Heart left ventricle (tissue), 13 donors: ENCODE measurements around the gene CDK19.

Experiments
- CTCF ChIP-seq, 12 donors: fragments of 200-600 bp; sonication (generic) in 4 of 12; IDR thresholded peaks; one replicate each; pipeline versions ENCODE4 v1.5.0 to v1.8.0; 2018 to 2022; ENCODE audit warnings: antibody characterized with exemption in 12 of 12, mild to moderate bottlenecking in 5 of 12
- POLR2A ChIP-seq, 2 donors: fragments of 450-650 bp; IDR thresholded peaks; one replicate each; pipeline ENCODE4 v1.6.1; 2017; ENCODE audit warnings: antibody characterized with exemption in 2 of 2, mild to moderate bottlenecking in 2 of 2, moderate library complexity in 2 of 2
- donor health status: ischemic (EF 13 %, LVEDD 7.1; RV severe dilation, severe dysfunction).
- donor health status: DM: no; HTN: yes; CAD: no.
- donor health status: DM: no; HTN: no; CAD: no.
- donor health status: ischemic (EF 25% LVEDD 6.9; RV normal size, moderate dysfunction).
- donor health status: ischemic (EF 25% LVEDD 5.7; RV mildly dilated, moderate dysfunction).
- donor health status: ischemic (EF 35%, LVEDD 5.7; RV mildly dilated, moderate dysfunction).
- donor health status: nonischemic (EF 11% LVEDD 7.7; RV severe dilation, severe dysfunction).
- donor health status: DM: yes; HTN: yes; CAD: no.
- donor health status: PGD.
- donor health status: ischemic (EF 29% LVEDD 5.4; RV normal size, mild dysfunction).
- donor health status: nonischemic (EF 23%, LVEDD 6.1; RV moderate dilation, normal function).

GRCh38 chr6:110799189-110799588 lies 16.1 kb downstream of the CDK19 start:
- TF ChIP-seq POLR2A (IDR thresholded peaks at IDR 0.05) (no peak), CTCF (IDR thresholded peaks at IDR 0.05) (no peak)
